Measurements from ENCODE around the gene PTPRJ.

The PTPRJ gene

GRCh38 chr11:48031602-48032001, 51.2 kb downstream of the PTPRJ start:
- no peak for DNase-seq (ENCODE audit: low read depth)
- TF ChIP-seq, protein P1, sequence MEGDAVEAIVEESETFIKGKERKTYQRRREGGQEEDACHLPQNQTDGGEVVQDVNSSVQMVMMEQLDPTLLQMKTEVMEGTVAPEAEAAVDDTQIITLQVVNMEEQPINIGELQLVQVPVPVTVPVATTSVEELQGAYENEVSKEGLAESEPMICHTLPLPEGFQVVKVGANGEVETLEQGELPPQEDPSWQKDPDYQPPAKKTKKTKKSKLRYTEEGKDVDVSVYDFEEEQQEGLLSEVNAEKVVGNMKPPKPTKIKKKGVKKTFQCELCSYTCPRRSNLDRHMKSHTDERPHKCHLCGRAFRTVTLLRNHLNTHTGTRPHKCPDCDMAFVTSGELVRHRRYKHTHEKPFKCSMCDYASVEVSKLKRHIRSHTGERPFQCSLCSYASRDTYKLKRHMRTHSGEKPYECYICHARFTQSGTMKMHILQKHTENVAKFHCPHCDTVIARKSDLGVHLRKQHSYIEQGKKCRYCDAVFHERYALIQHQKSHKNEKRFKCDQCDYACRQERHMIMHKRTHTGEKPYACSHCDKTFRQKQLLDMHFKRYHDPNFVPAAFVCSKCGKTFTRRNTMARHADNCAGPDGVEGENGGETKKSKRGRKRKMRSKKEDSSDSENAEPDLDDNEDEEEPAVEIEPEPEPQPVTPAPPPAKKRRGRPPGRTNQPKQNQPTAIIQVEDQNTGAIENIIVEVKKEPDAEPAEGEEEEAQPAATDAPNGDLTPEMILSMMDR (IDR thresholded peaks at IDR 0.05; ENCODE audit: control insufficient read depth, insufficient read depth, low read depth, low read length, missing control alignments) = no peak
- H3K4me3 ChIP-seq (ENCODE audit: control insufficient read depth, low read depth, low read length) = no peak overlapping the region

GRCh38 chr11:48032721-48033120, 52.4 kb downstream of the PTPRJ start:
- TF ChIP-seq, protein P1 (IDR thresholded peaks at IDR 0.05; ENCODE audit: control insufficient read depth, insufficient read depth, low read depth, low read length, missing control alignments) = no peak
- H3K4me3 ChIP-seq (ENCODE audit: control insufficient read depth, low read depth, low read length) = no peak overlapping the region
- no peak for DNase-seq (ENCODE audit: low read depth)

GRCh38 chr11:48033918-48034341, 53.6 kb downstream of the PTPRJ start:
- DNase-seq (ENCODE audit: low read depth) = no peak
- TF ChIP-seq, protein P1 (IDR thresholded peaks at IDR 0.05; ENCODE audit: control insufficient read depth, insufficient read depth, low read depth, low read length, missing control alignments) = no peak
- H3K4me3 ChIP-seq (ENCODE audit: control insufficient read depth, low read depth, low read length) = no peak overlapping the region

GRCh38 chr11:48034926-48035871, 54.8 kb downstream of the PTPRJ start:
- no peak overlapping the region for H3K4me3 ChIP-seq (ENCODE audit: control insufficient read depth, low read depth, low read length)
- TF ChIP-seq, protein P1 (IDR thresholded peaks at IDR 0.05; ENCODE audit: control insufficient read depth, insufficient read depth, low read depth, low read length, missing control alignments) = no peak
- no peak for DNase-seq (ENCODE audit: low read depth)

- no peak for DNase-seq (ENCODE audit: low read depth)
- H3K4me3 ChIP-seq (ENCODE audit: control insufficient read depth, low read depth, low read length) = no peak overlapping the region
- TF ChIP-seq, protein P1 (IDR thresholded peaks at IDR 0.05; ENCODE audit: control insufficient read depth, insufficient read depth, low read depth, low read length, missing control alignments) = no peak
Observed at GRCh38 chr11:48036011-48036410, 55.7 kb downstream of the PTPRJ start.

GRCh38 chr11:48036466-48036865, 56.1 kb downstream of the PTPRJ start:
- H3K4me3 ChIP-seq (ENCODE audit: control insufficient read depth, low read depth, low read length) = no peak overlapping the region

More at GRCh38 chr11:48036466-48036865, 56.1 kb downstream of the PTPRJ start:
- peak; percentile 5 for DNase-seq (ENCODE audit: low read depth)
- TF ChIP-seq, protein P1 (IDR thresholded peaks at IDR 0.05; ENCODE audit: control insufficient read depth, insufficient read depth, low read depth, low read length, missing control alignments) = no peak

Measured in AG09309 (cell line).